HepG2 (cell line): Measurements from ENCODE around the gene CPEB4. TPM values are rescaled to one million over a fixed set of nuclear protein-coding genes. Genes with fewer than 3 reads are reported as not detected.
A peak's percentile ranks its signal among the peaks of the same experiment; 100 is the strongest.

ENCODE experiments used
- ATAC-seq: fragments of 200-7000 bp; cut with Tn5 transposase; 3 replicates; pipeline ENCODE4 v1.9.1; 2020; ENCODE audit warnings: mild to moderate bottlenecking, moderate library complexity
- BruUV-seq: library from RNA; stranded (reverse); fragments of 400-500 nt; replicated peaks from 2 replicates; lab custom pipeline; 2021; lab: Mats Ljungman, UMichigan
- CTCF ChIA-PET: fragments of 300-600 bp; formaldehyde crosslinking; extraction: SDS; loops from one replicate; lab custom pipeline; 2021; ENCODE audit warnings: low total read pairs, inconsistent platforms, low intra/inter-chr PET ratio; lab: Yijun Ruan, JAX
- POLR2A ChIA-PET: fragments of 350-600 bp; sonication (Branson Sonifier 250); formaldehyde crosslinking; loops from one replicate; lab custom pipeline; 2020; ENCODE audit warnings: antibody characterized with exemption, inconsistent platforms; lab: Yijun Ruan, JAX
- DNase-seq: peaks from one replicate; pipeline ENCODE4 v3.0.0-alpha.2; 2015; ENCODE audit warnings: low spot score
- FAIRE-seq: peaks from 3 replicates; lab custom pipeline; 2011; peaks lifted over from hg19 to GRCh38; lab: Jason Lieb, UNC
- H2AFZ ChIP-seq: one replicate; pipeline ENCODE4 v1.6.1; 2011; ENCODE audit warnings: low read length, inconsistent platforms
- H3K27ac ChIP-seq: fragments of 300-600 bp; 3 replicates; pipeline ENCODE4 v1.8.0; 2011; ENCODE audit warnings: mixed run types, mild to moderate bottlenecking, mixed read lengths, low read length, inconsistent platforms; ENCODE audit not compliant: insufficient read depth; ENCODE audit errors: extremely low read length
- H3K27me3 ChIP-seq, 2 experiments: fragments of 200-600 bp in 1 of 2; 2 replicates in 1 of 2; 3 replicates in 1 of 2; pipeline versions ENCODE4 v1.6.0 to v1.8.0; 2011; ENCODE audit warnings: low read length in 2 of 2, mild to moderate bottlenecking in 2 of 2, moderate library complexity in 2 of 2, inconsistent platforms in 1 of 2; ENCODE audit not compliant: insufficient read depth in 2 of 2, control insufficient read depth in 1 of 2
- H3K36me3 ChIP-seq, 2 experiments: fragments of 200-600 bp in 1 of 2; replicated peaks in 1 of 2; 2 replicates in 1 of 2; 3 replicates in 1 of 2; pipeline versions ENCODE4 v1.5.1 to v1.8.0; 2011; ENCODE audit warnings: low read length in 2 of 2, inconsistent platforms in 1 of 2; ENCODE audit not compliant: insufficient read depth in 2 of 2, control insufficient read depth in 1 of 2
- H3K4me1 ChIP-seq: 2 replicates; pipeline ENCODE4 v1.5.1; 2012; ENCODE audit warnings: low read length, inconsistent platforms; ENCODE audit not compliant: insufficient read depth
- H3K4me2 ChIP-seq: 2 replicates; pipeline ENCODE4 v1.6.0; 2011; ENCODE audit warnings: low read depth, low read length, inconsistent platforms
- H3K4me3 ChIP-seq, 3 experiments: fragments of 200-600 bp in 1 of 3; sonication (generic), shearing (Covaris generic) in 1 of 3; replicated peaks in 1 of 3; 2 replicates each; pipeline ENCODE4 v1.5.1; 2011 to 2016; ENCODE audit warnings: low read length in 3 of 3, inconsistent platforms in 2 of 3, low read depth in 2 of 3, mild to moderate bottlenecking in 2 of 3, control low read depth in 1 of 3, mixed read lengths in 1 of 3; ENCODE audit not compliant: insufficient read depth in 1 of 3
- H3K79me2 ChIP-seq: one replicate; pipeline ENCODE4 v1.6.1; 2011; ENCODE audit warnings: low read length, inconsistent platforms; ENCODE audit not compliant: insufficient read depth
- H3K9ac ChIP-seq: 2 replicates; pipeline ENCODE4 v1.6.0; 2011; ENCODE audit warnings: mild to moderate bottlenecking, low read depth, low read length, inconsistent platforms; ENCODE audit not compliant: insufficient read depth
- H3K9me3 ChIP-seq: 2 replicates; pipeline ENCODE4 v1.5.1; 2012; ENCODE audit warnings: mild to moderate bottlenecking, low read length
- H4K20me1 ChIP-seq: 2 replicates; pipeline ENCODE4 v1.6.0; 2011; ENCODE audit warnings: inconsistent platforms, mild to moderate bottlenecking, low read length, moderate library complexity; ENCODE audit not compliant: insufficient read depth
- ARHGAP35 ChIP-seq: sonication (generic); formaldehyde crosslinking; IDR thresholded peaks from 2 replicates; pipeline ENCODE4 v1.9.0; 2022; ENCODE audit warnings: mild to moderate bottlenecking, inconsistent platforms, moderate library complexity, missing genetic modification reagents, borderline replicate concordance
- KDM2A ChIP-seq: sonication (generic); formaldehyde crosslinking; IDR thresholded peaks from 2 replicates; pipeline ENCODE4 v1.4.0; 2020; ENCODE audit warnings: low read depth, missing genetic modification reagents, borderline replicate concordance
- MTA3 ChIP-seq: sonication (generic); formaldehyde crosslinking; IDR thresholded peaks from 2 replicates; pipeline ENCODE4 v1.4.0; 2020; ENCODE audit warnings: missing genetic modification reagents
- PCBP2 ChIP-seq: fragments of 200-400 bp; formaldehyde crosslinking; optimal IDR thresholded peaks from 2 replicates; pipeline ENCODE3; 2018; ENCODE audit warnings: low read length, low read depth; ENCODE audit not compliant: poor library complexity, severe bottlenecking
- PHB2 ChIP-seq: fragments of 450-650 bp; IDR thresholded peaks from 2 replicates; pipeline ENCODE4 v1.6.1; 2018; ENCODE audit not compliant: partially characterized antibody
- PPARG ChIP-seq: conservative IDR thresholded peaks from 2 replicates; pipeline ENCODE4 v1.6.1; 2016; ENCODE audit warnings: missing biosample characterization, missing genetic modification reagents
- RERE ChIP-seq: IDR thresholded peaks from 2 replicates; pipeline ENCODE4 v1.6.1; 2016; ENCODE audit warnings: low read depth, missing genetic modification reagents, missing compliant biosample characterization
- THAP11 ChIP-seq: IDR thresholded peaks from 2 replicates; pipeline ENCODE4 v1.6.1; 2016; ENCODE audit warnings: missing biosample characterization, missing genetic modification reagents
- YY1 ChIP-seq: IDR thresholded peaks from 2 replicates; pipeline ENCODE4 v1.6.1; 2011; ENCODE audit warnings: low read length, low read depth, moderate library complexity, mild to moderate bottlenecking; ENCODE audit not compliant: insufficient read depth, insufficient replicate concordance
- ZMAT5 ChIP-seq: sonication (generic); formaldehyde crosslinking; IDR thresholded peaks from 2 replicates; pipeline ENCODE4 v1.5.0; 2020; ENCODE audit warnings: mild to moderate bottlenecking, low read depth, missing genetic modification reagents, borderline replicate concordance
- ZNF329 ChIP-seq: sonication (generic); formaldehyde crosslinking; IDR thresholded peaks from 2 replicates; pipeline ENCODE4 v1.9.0; 2021; ENCODE audit warnings: low read depth, mild to moderate bottlenecking, missing genetic modification reagents
- ZNF616 ChIP-seq: sonication (generic); formaldehyde crosslinking; IDR thresholded peaks from 2 replicates; pipeline ENCODE4 v1.5.0; 2020; ENCODE audit warnings: low read depth, mild to moderate bottlenecking, missing genetic modification reagents
- ZNF792 ChIP-seq: IDR thresholded peaks from 2 replicates; pipeline ENCODE4 v1.6.1; 2016
- ZNF878 ChIP-seq: sonication (generic); formaldehyde crosslinking; IDR thresholded peaks from 2 replicates; pipeline ENCODE4 v1.8.1; 2023; ENCODE audit warnings: mild to moderate bottlenecking, missing genetic modification reagents, moderate library complexity
- ZNF883 ChIP-seq: sonication (generic); formaldehyde crosslinking; IDR thresholded peaks from 2 replicates; pipeline ENCODE4 v1.5.1; 2020; ENCODE audit warnings: mild to moderate bottlenecking, missing genetic modification reagents; ENCODE audit errors: not compliant biosample characterization
- WGBS: methylation state at CpG from one replicate; pipeline ENCODE4 v1.1.6; 2017; ENCODE audit warnings: low lambda C conversion rate; 5-methylcytosine and 5-hydroxymethylcytosine counted together
- in situ Hi-C: cut with HindIII; loops from 2 replicates; pipeline ENCODE4 v1.10.0; 2017; ENCODE audit warnings: low pct_unique_long_range_greater_than_20kb; ENCODE audit not compliant: extremely low pct_ligation_motif_present
- intact Hi-C: fragments of 100-400 bp; cut with micrococcal nuclease; formaldehyde crosslinking; loops from one replicate; pipeline ENCODE4 v1.10.0; 2022; ENCODE audit not compliant: unreplicated experiment
- polyA plus RNA-seq, 8 experiments: library from polyadenylated mRNA; depleted of rRNA in 3 of 8; stranded (reverse) in 7 of 8; unstranded in 1 of 8; fragments of >200 nt; fragmentation: Illumina TruSeq in 4 of 8; extraction: Trizol in 4 of 8; gene quantifications; 2 replicates each; pipeline versions ENCODE4 v1.2.1 to v1.2.3, GENCODE V29; 2011 to 2016; ENCODE audit warnings: low read depth in 4 of 8, missing spikeins in 1 of 8, mixed read lengths in 1 of 8; ENCODE audit not compliant: insufficient read depth in 1 of 8
- total RNA-seq, 5 experiments: library from RNA; depleted of rRNA; stranded (reverse); fragments of >200 nt; fragmentation: Illumina TruSeq; extraction: Trizol; gene quantifications; 2 replicates each; pipeline ENCODE4 v1.2.3, GENCODE V29; 2016; ENCODE audit warnings: low read depth in 1 of 5
- TF ChIP-seq, protein P1 (sequence below): sonication (generic); formaldehyde crosslinking; IDR thresholded peaks from 2 replicates; pipeline ENCODE4 v1.4.0; 2020; ENCODE audit warnings: missing genetic modification reagents

CPEB4 gene
- total and polyA plus RNA-seq, 2 of the 13 experiments (the other 11 are each of a cell fraction or from before 2014, with no cell fraction given), result 7.7 to 26.7 TPM

DNA sequence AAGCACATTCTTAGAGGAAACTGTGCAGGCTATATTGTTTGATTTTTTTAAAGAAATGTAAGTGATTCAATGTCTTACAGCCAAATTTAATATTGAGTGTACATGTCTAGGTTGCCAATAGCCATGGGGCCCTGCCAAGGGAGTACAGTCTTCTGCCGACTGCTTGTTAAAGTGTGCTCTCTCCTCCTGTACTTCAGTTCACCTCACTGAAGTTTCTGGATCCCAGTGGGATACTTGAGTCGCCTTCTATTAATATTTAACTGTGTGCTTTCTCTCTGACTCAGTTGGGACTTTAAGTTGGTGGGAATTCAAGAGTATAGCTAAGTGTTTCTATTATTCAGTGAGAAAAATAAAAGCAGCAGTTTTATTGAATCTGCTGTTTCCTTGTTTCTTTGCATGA, 56.4 kb downstream of the CPEB4 start:
- ChIA-PET CTCF (no interaction called here), POLR2A (interaction anchor here (4.0 kb wide), 1 partner anchor 12 kb away, joined by 32 read pairs; no protein-coding TSS in a partner anchor)
- DNase-seq (no peak), ATAC-seq (no peak), FAIRE-seq (no peak)
- no peak overlapping the region for H2AFZ ChIP-seq
- H3K9me3 ChIP-seq, result no peaks in the 10 kb centered on the region
- no peaks in the 10 kb centered on the region for H4K20me1 ChIP-seq
- in situ Hi-C loops (no loop called here), intact Hi-C loops (no loop called here)
- H3K4me3 ChIP-seq, result no peak overlapping the region
- WGBS, result 73% methylated on average over 2 of the region's 2 CpGs
- H3K27ac ChIP-seq, result peak overlapping the region; percentile 40
- no peak overlapping the region for H3K9ac ChIP-seq
- no peaks in the 10 kb centered on the region; a peak in 1 of 5 replicates for H3K27me3 ChIP-seq
- H3K79me2 ChIP-seq, result peaks cover 14% of the 10 kb centered on the region
- H3K4me1 ChIP-seq, result peaks cover 83% of the 10 kb centered on the region
- no TSS peak for BruUV-seq
- H3K36me3 ChIP-seq, result peaks cover 7 to 23% of the 10 kb centered on the region in 2 experiments
- H3K4me2 ChIP-seq, result no peak overlapping the region
- TF ChIP-seq MTA3 (CRISPR knock-in tag), result no peak
- TF ChIP-seq ZNF878, result no peak
- no peak for TF ChIP-seq PCBP2
- no peak for TF ChIP-seq ZNF792 (CRISPR knock-in tag)
- TF ChIP-seq PHB2, result no peak
- no peak for TF ChIP-seq ZMAT5
- no peak for TF ChIP-seq RERE
- TF ChIP-seq ARHGAP35 (CRISPR knock-in tag), result no peak
- TF ChIP-seq, protein P1, sequence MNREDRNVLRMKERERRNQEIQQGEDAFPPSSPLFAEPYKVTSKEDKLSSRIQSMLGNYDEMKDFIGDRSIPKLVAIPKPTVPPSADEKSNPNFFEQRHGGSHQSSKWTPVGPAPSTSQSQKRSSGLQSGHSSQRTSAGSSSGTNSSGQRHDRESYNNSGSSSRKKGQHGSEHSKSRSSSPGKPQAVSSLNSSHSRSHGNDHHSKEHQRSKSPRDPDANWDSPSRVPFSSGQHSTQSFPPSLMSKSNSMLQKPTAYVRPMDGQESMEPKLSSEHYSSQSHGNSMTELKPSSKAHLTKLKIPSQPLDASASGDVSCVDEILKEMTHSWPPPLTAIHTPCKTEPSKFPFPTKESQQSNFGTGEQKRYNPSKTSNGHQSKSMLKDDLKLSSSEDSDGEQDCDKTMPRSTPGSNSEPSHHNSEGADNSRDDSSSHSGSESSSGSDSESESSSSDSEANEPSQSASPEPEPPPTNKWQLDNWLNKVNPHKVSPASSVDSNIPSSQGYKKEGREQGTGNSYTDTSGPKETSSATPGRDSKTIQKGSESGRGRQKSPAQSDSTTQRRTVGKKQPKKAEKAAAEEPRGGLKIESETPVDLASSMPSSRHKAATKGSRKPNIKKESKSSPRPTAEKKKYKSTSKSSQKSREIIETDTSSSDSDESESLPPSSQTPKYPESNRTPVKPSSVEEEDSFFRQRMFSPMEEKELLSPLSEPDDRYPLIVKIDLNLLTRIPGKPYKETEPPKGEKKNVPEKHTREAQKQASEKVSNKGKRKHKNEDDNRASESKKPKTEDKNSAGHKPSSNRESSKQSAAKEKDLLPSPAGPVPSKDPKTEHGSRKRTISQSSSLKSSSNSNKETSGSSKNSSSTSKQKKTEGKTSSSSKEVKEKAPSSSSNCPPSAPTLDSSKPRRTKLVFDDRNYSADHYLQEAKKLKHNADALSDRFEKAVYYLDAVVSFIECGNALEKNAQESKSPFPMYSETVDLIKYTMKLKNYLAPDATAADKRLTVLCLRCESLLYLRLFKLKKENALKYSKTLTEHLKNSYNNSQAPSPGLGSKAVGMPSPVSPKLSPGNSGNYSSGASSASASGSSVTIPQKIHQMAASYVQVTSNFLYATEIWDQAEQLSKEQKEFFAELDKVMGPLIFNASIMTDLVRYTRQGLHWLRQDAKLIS (CRISPR knock-in tag), result no peak
- TF ChIP-seq ZNF616, result no peak
- TF ChIP-seq THAP11, result no peak
- no peak for TF ChIP-seq PPARG (CRISPR knock-in tag)
- no peak for TF ChIP-seq ZNF329 (CRISPR knock-in tag)
- TF ChIP-seq YY1, result no peak
- TF ChIP-seq ZNF883 (CRISPR knock-in tag), result no peak
- no peak for TF ChIP-seq KDM2A
